ENCODE measurements around the gene LRRC8D. TPM values are rescaled to one million over a fixed set of nuclear protein-coding genes. Genes with fewer than 3 reads are reported as not detected.

The LRRC8D gene
- total RNA-seq, 1 experiment from 2014 or later, result 15.0 TPM

GRCh38 chr1:89847191-89847729 is 26.4 kb downstream of the LRRC8D start:
- DNase-seq (ENCODE audit: low read depth, low spot score) (no peak), ATAC-seq (no peak)
- peaks cover 10 to 17% of the 10 kb centered on the region in 2 experiments; a peak in 3 of 4 replicates for H3K4me1 ChIP-seq (ENCODE audit: control insufficient read depth in 1 of 2, insufficient read depth in 2 of 2, low read length in 2 of 2)
- POLR2A ChIA-PET, result no interaction called here
- RAD21 ChIA-PET (ENCODE audit: low non-redundant PET in 1 of 2, low total read pairs in 2 of 2, uncharacterized antibody in 2 of 2, unreplicated experiment in 2 of 2), result no interaction called here
- H3K27ac ChIP-seq (ENCODE audit: low read depth, low read length), result no peak overlapping the region
- H3K27me3 ChIP-seq (ENCODE audit: insufficient read depth, low read length), result no peaks in the 10 kb centered on the region
- H3K79me2 ChIP-seq (ENCODE audit: insufficient read depth, low read length), result peaks cover 8% of the 10 kb centered on the region; the same call in 1 of the 2 replicates
- H4K20me1 ChIP-seq (ENCODE audit: insufficient read depth), result no peaks in the 10 kb centered on the region
- no peak overlapping the region for H3K4me3 ChIP-seq (replicated peaks in 1 of 2; ENCODE audit: low read depth in 1 of 2, low read length in 2 of 2)
- intact Hi-C loops (cut with micrococcal nuclease), result no loop called here
- BruUV-seq (replicated peaks), result no TSS peak
- H3K9me2 ChIP-seq (ENCODE audit: insufficient read depth), result no peaks in the 10 kb centered on the region
- no peaks in the 10 kb centered on the region for H3K36me3 ChIP-seq (ENCODE audit: control insufficient read depth in 1 of 2, insufficient read depth in 2 of 2, low read length in 2 of 2)
- no peaks in the 10 kb centered on the region for H3K9me3 ChIP-seq (ENCODE audit: control insufficient read depth in 1 of 2, insufficient read depth in 1 of 2, low read depth in 1 of 2, low read length in 2 of 2)
- CTCF ChIA-PET, result no interaction called here
- no peak overlapping the region for H3K4me2 ChIP-seq (ENCODE audit: low read length)
- TF ChIP-seq CBX3 (IDR thresholded peaks at IDR 0.05; ENCODE audit: low read depth) (no peak), SIN3A (IDR thresholded peaks at IDR 0.05; ENCODE audit: low read depth) (no peak), ZFX (IDR thresholded peaks at IDR 0.05) (no peak), EZH2 (IDR thresholded peaks at IDR 0.05) (no peak), JUND (IDR thresholded peaks at IDR 0.05) (no peak), RAD21 (IDR thresholded peaks at IDR 0.05; ENCODE audit: low read depth) (no peak)
- H3K9ac ChIP-seq (ENCODE audit: low read length), result no peak overlapping the region
- H2AFZ ChIP-seq (ENCODE audit: low read depth, low read length, poor library complexity, severe bottlenecking), result no peak overlapping the region

DNA sequence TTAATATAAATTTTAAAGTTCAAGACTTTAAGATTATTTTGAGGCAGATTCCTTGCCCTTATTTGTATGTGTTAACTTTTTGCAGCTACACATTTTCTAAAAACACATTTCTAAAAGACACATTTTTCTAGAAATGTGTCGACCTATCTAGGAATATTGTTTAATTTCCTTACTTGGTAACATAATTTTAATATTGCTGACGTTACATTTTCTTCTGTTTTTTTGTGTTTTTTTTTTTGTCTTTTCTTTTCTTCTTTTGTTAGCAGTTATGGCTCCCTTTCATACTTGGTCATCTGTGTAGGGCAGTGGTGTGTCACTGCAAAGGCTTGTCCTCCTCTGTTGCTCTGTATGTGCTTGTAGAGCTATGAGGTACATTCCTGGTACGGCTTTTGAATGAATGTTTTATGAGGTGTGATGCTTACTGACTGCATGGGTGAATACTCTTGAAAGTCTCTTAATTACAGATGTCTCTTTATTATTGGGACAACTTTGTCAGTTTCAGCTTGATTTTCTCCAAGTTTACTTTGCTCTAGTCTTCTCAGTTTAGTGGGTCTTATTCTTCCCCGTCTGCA is 30.1 kb downstream of the LRRC8D start:
- Histone ChIP-seq H3K79me2 (ENCODE audit: insufficient read depth, low read length) (peaks cover 8% of the 10 kb centered on the region), H3K36me3 (ENCODE audit: control insufficient read depth in 1 of 2, insufficient read depth in 2 of 2, low read length in 2 of 2) (no peaks in the 10 kb centered on the region), H3K4me1 (ENCODE audit: control insufficient read depth in 1 of 2, insufficient read depth in 2 of 2, low read length in 2 of 2) (no peaks in the 10 kb centered on the region), H3K27ac (ENCODE audit: low read depth, low read length) (no peak overlapping the region), H2AFZ (ENCODE audit: low read depth, low read length, poor library complexity, severe bottlenecking) (no peak overlapping the region), H3K4me3 (replicated peaks in 1 of 2; ENCODE audit: low read depth in 1 of 2, low read length in 2 of 2) (no peak overlapping the region), H3K4me2 (ENCODE audit: low read length) (no peak overlapping the region), H4K20me1 (ENCODE audit: insufficient read depth) (no peaks in the 10 kb centered on the region), H3K27me3 (ENCODE audit: insufficient read depth, low read length) (no peaks in the 10 kb centered on the region), H3K9me2 (ENCODE audit: insufficient read depth) (no peaks in the 10 kb centered on the region), H3K9me3 (ENCODE audit: control insufficient read depth in 1 of 2, insufficient read depth in 1 of 2, low read depth in 1 of 2, low read length in 2 of 2) (no peaks in the 10 kb centered on the region), H3K9ac (ENCODE audit: low read length) (no peak overlapping the region)
- CTCF ChIA-PET, result no interaction called here
- ATAC-seq (no peak), DNase-seq (ENCODE audit: low read depth, low spot score) (no peak)
- intact Hi-C loops (cut with micrococcal nuclease), result no loop called here
- RAD21 ChIA-PET (ENCODE audit: low non-redundant PET in 1 of 2, low total read pairs in 2 of 2, uncharacterized antibody in 2 of 2, unreplicated experiment in 2 of 2), result no interaction called here
- POLR2A ChIA-PET, result no interaction called here
- BruUV-seq (replicated peaks), result no TSS peak
- TF ChIP-seq TCF7L2 (IDR thresholded peaks at IDR 0.05; ENCODE audit: borderline replicate concordance, extremely low read depth, insufficient read depth, insufficient read length) (no peak), CBX3 (IDR thresholded peaks at IDR 0.05; ENCODE audit: low read depth) (no peak), POLR2AphosphoS5 (IDR thresholded peaks at IDR 0.05; ENCODE audit: low read depth, low read length) (no peak), SP1 (IDR thresholded peaks at IDR 0.05; ENCODE audit: low read depth) (no peak), POLR2A (IDR thresholded peaks at IDR 0.05; ENCODE audit: borderline replicate concordance, extremely low read depth, insufficient read depth, insufficient read length) (no peak), YY1 (IDR thresholded peaks at IDR 0.05; ENCODE audit: extremely low read depth, insufficient replicate concordance, low read depth, low read length) (no peak), ZFX (IDR thresholded peaks at IDR 0.05) (no peak), ZNF274 (IDR thresholded peaks at IDR 0.05; ENCODE audit: low read depth, low read length) (no peak), EGR1 (IDR thresholded peaks at IDR 0.05; ENCODE audit: low read depth) (no peak), ELF1 (IDR thresholded peaks at IDR 0.05; ENCODE audit: borderline replicate concordance, low read depth) (no peak), EZH2 (IDR thresholded peaks at IDR 0.05) (no peak), RAD21 (IDR thresholded peaks at IDR 0.05; ENCODE audit: low read depth) (no peak)
- TF ChIP-seq, protein P1, sequence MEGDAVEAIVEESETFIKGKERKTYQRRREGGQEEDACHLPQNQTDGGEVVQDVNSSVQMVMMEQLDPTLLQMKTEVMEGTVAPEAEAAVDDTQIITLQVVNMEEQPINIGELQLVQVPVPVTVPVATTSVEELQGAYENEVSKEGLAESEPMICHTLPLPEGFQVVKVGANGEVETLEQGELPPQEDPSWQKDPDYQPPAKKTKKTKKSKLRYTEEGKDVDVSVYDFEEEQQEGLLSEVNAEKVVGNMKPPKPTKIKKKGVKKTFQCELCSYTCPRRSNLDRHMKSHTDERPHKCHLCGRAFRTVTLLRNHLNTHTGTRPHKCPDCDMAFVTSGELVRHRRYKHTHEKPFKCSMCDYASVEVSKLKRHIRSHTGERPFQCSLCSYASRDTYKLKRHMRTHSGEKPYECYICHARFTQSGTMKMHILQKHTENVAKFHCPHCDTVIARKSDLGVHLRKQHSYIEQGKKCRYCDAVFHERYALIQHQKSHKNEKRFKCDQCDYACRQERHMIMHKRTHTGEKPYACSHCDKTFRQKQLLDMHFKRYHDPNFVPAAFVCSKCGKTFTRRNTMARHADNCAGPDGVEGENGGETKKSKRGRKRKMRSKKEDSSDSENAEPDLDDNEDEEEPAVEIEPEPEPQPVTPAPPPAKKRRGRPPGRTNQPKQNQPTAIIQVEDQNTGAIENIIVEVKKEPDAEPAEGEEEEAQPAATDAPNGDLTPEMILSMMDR (IDR thresholded peaks at IDR 0.05 in 2 of 3, conservative IDR thresholded peaks at IDR 0.05 in 1 of 3; ENCODE audit: borderline replicate concordance in 1 of 3, insufficient read depth in 1 of 3, low read depth in 2 of 3, low read length in 2 of 3), result no peak
- TF ChIP-seq, protein P2, sequence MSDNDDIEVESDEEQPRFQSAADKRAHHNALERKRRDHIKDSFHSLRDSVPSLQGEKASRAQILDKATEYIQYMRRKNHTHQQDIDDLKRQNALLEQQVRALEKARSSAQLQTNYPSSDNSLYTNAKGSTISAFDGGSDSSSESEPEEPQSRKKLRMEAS (IDR thresholded peaks at IDR 0.05), result no peak
- TF ChIP-seq, protein P3, sequence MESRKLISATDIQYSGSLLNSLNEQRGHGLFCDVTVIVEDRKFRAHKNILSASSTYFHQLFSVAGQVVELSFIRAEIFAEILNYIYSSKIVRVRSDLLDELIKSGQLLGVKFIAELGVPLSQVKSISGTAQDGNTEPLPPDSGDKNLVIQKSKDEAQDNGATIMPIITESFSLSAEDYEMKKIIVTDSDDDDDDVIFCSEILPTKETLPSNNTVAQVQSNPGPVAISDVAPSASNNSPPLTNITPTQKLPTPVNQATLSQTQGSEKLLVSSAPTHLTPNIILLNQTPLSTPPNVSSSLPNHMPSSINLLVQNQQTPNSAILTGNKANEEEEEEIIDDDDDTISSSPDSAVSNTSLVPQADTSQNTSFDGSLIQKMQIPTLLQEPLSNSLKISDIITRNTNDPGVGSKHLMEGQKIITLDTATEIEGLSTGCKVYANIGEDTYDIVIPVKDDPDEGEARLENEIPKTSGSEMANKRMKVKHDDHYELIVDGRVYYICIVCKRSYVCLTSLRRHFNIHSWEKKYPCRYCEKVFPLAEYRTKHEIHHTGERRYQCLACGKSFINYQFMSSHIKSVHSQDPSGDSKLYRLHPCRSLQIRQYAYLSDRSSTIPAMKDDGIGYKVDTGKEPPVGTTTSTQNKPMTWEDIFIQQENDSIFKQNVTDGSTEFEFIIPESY (IDR thresholded peaks at IDR 0.05; ENCODE audit: extremely low read depth, insufficient replicate concordance, low read length), result no peak

Data from HCT116 (cell line).